Kidney capillary endothelial cell (primary cell): ENCODE measurements around the gene GUCA2B.

ENCODE experiments used
- DNase-seq: peaks from one replicate; pipeline ENCODE4 v3.0.0-alpha.2; 2018; ENCODE audit warnings: low spot score

Gene GUCA2B

DNA sequence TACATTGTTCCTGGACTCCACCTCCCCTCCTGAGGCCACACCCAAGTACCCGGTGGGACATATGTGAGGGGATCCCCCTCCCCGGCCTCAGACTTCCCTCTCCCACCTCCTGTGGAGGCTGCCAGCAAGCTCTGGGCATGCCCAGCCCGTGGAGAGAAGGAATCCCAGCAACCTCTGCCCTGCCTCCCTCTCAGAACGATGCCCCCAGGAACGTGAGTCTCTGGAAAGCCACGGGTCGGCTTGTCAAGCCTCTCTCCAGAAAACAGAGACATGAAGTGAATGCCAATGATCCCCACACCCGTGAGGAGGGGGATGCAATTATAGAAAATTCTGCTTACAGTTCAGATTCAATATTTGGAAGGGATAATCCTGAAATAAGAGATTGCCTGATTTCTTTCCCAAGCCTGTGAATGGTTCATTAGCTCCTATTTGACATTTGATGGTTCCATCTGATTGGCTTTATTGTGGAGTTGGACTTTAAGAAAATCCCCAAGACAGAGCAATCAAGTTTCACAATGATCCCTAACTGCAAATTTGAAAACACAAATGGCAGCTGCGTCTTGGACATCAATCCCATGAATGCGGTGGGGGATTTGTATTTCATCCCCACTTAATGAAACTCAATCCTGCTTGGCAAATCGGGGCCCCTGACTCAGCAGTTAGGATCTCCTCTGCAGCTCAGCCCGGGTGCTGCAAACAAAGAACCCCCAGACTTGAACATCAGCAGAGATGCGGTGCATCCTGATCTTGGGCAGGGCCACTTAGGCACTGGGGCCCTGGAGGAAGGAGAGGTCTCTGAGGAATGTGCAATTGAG lies 9.1 kb upstream of the GUCA2B start:
- no peak for DNase-seq

DNA sequence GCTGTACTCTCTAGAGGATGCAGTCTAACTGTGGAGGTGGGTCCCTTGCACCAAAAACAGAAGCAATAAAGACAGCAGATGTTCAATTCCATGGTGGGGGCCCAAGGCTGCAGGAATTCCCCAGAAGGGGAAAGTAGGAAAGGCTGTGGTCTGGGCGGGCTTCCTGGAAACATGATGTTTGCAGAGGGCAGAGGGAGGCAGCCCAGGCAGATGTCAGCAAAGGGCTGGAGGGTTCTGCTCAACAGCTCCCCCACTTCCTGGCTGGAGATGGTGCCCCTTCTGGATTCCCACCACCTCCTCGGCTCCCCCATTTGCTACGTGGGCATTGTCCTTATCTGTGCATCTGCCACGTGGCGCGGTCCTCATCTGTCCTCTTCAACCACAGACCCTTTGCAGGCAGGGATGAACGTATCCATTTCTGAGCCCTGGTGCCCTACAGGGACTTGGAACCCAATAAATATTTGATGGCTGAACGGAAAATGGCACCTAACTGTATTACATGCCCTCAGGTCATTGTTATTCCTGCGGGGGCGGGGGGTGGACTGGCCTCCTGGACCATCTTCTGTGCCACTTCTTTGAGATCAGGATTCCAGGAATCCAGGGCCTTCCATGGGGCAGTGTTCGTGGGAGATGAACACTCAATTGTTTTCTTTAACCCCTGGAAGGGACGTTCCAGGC lies 8.4 kb upstream of the GUCA2B start:
- no peak for DNase-seq

DNA sequence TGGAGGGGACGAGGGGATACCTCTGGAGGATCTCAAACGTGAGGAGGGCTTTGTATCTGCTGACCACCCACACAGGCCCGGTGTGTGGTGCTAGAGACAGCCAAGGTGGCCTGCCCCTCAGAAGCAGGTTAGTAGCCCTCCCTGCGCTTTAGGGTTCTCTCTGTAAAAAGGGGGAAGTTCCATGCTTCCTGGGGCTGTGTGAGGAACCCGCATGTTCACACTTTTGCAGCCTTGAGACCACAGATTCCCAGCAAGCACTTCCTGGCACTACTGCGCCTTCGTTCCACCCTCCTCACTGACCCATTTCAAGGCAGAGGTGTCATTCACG lies 7.9 kb upstream of the GUCA2B start:
- DNase-seq, result no peak

DNA sequence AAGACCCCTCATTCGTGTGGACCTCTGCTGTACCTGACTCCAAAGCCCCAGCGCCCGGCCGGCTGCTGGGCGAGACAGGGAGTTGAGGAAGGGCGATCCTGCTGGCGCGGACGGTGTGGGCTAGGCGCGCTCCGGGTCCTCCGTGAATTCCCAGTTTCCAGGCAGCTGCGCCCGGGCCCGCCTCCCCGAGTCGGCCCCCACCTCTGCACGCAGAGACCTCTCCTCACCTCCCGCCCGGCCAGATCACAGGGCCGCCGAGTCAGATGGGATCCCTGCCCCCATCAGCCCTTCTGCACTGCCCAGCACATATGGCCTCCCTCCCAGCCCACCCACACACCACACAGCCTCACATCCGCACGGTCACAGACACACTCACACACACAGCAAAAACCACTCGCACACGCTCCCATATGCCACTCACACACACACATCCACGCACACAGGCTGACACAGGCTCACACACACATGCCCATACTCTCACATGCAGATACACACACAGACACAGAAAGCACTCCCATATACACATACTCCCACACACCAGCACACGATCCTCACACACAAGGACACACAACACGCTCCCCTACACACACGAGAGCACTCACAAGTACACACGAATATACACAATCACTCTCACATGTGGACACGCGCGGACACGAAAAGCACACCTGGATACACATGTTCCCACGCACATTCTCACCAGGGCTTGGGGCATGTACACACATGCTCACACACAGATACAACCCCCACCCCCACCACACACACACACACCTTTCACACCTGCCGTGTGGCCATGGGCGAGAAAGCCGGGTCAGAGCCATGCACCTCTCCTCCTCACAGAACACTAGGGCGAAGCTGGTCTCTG lies 7.2 kb upstream of the GUCA2B start:
- DNase-seq, result no peak

DNA sequence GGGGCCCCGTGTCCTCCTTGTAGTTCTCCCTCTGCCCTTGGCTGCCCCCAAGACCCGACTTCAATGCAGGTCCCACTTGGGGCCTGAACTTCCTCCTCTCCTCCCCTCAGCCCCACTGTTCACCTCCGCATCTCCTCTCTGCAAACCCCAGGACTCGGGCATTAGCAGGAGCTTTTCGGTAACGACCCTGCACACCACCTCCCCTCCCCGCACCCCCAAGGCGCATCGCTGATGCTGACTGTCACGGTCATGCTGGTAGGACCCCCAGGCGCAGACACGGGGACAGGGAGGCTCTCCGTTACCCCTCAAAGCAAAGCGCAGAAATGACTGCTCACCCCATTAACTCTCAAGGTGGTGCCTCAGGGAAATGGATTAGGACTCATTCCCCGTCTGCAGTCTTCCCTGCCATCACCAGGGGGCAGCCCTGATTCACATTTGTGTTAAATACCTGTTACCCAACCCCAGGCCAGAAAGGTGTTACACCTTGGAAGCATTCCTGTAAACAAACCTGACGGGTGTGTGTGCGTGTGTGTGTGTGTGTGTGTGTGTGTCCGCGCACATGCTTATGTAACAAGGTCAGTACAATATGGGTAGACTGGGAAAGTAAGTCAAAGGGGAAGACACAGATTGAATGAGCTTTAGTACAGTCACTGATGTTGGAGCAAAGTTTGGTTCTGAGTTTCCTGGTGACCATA lies 6.4 kb upstream of the GUCA2B start:
- DNase-seq, result peak; percentile 34

DNA sequence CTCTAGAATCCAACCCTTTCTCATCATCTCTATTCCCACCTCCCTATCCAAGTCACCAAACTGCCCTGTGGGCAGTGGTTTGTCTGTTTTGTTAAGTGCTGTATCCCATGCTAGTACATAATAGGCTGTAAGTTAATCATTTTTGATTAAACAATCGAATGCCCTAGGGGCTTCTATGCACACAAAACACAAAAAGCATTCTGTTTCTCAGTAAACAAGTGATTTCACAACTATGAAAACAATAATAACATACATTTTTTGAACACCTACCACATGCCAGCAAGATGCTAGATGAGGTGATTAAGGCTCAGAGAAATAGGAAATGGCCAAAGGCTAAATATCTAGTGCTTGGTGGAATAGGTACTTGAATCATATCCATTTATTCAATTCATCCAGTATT lies 5.0 kb upstream of the GUCA2B start:
- no peak for DNase-seq

DNA sequence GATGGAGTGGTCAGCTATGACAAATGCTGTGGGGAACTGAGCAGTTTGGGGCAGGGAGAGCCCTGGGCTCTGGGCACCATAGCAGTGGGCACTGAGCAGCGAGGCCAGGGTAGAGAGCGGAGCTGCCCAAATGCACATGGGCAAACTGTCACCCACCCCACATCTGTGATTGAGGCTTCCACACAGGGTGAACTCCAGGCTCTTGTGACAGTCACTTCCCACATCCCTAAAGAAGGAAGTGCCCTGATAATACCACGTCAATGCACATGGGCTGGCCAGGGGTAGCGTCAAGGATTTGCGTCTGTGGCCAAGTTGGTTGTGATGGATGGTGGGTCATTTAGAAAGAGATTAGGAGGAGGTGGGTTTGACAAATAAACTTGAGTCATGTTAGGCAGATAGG lies 2.6 kb upstream of the GUCA2B start:
- DNase-seq, result no peak

DNA sequence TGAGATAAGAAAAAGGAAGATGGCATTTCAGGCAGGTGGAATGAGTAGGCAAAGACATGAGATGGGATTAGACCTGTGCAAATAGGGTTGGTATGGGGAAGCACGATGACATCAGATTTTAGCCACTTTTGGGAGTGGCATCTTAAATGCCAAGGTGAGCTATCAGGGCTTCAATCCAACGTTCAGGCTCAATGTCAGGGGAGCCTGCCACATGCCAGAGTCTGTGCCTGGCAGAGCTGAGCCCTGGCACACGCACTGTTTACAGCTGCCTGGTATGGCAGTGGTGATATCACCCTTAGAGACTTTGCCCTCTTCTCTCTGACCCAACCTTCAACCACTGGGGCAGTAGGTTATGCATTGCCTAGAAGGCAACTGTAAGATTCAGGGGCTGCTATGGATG lies 1.1 kb upstream of the GUCA2B start:
- DNase-seq, result no peak

DNA sequence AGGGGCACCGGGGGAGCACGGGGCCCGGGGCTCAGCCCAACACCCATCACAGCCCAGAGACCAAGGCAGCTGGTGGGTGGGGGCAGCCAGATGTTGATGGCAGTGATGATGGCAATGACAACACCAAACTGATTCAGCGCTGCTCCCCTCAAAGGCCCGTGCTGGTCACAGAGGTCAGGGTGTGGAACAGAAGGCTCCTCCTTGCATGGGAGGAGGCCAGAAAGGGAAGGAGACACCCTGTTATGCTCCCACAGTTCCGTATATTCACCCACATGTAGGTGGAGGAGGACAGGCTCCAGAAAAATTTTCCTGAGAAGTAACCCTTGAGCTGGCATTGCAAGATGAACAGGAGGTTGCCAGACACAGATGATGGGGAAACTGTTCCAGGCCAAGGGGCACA lies 414 bp downstream of the GUCA2B start:
- no peak for DNase-seq

DNA sequence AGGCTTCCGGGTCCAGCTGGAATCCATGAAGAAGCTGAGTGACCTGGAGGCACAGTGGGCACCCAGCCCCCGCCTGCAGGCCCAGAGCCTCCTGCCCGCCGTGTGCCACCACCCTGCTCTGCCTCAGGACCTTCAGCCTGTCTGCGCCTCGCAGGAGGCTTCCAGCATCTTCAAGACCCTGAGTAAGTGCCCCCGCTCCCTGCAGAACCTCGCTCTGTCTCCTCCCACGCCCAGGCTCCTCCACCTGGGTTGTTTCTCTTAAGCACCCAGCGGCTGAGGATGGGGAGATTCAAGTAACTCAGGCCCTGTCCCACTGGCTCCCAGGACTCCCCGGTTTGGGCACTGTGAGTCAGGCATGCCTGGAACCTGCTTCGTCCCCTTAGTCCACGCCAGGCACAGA lies 1.5 kb downstream of the GUCA2B start:
- no peak for DNase-seq

DNA sequence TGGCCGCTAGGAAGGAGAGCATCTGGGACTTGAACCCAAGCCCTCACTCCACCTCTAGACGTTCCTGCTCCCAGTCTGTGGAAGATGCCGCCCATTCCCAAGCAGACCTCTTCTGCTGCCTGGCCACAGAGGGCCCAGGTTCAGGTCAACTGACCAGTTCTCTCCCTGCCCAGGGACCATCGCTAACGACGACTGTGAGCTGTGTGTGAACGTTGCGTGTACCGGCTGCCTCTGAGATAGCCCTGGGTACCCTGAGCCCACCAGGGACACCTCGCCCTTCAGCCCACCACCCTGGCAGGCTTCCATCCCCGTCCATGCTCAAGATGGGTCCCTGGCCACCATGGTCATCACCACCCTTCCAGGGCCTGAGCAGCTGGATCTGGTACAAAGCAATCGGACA lies 2.2 kb downstream of the GUCA2B start:
- no peak for DNase-seq

DNA sequence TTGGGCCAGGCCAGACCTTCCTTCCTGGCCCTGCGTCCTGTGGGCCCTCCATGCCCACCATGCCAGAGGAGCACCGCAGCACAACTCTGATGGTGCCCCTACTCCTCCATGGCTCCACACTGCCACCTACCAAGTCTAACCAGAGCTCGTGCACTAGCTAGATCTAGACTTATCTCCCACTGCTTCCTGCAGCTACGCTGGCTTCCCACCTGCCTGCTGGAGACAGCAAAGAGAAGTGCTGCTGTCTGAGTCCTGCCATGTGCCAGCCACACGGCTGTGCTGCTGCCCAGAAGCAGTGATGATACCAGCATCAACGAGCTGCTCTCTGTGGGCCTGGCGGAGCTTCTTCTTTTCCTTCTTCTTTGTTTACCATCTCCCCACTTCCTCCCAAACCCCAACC lies 4.5 kb downstream of the GUCA2B start:
- no peak for DNase-seq

DNA sequence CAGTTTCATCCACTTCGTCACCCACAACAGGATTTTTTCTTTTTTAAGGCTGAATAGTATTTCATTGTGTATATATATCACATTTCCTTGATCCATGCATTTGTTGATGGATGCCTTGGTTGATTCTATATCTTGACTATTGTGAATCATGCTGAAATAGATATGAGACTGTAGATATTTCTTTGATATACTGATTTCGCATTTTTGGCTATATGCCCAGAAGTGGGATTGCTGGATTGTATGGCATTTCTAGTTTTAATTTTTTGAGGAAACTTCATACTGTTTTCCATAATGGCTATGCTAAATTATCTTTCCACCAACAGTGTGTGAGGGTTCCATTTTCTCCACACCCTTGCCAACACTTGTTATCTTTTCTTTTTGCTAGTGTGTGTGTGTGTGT lies 5.0 kb downstream of the GUCA2B start:
- DNase-seq, result no peak

DNA sequence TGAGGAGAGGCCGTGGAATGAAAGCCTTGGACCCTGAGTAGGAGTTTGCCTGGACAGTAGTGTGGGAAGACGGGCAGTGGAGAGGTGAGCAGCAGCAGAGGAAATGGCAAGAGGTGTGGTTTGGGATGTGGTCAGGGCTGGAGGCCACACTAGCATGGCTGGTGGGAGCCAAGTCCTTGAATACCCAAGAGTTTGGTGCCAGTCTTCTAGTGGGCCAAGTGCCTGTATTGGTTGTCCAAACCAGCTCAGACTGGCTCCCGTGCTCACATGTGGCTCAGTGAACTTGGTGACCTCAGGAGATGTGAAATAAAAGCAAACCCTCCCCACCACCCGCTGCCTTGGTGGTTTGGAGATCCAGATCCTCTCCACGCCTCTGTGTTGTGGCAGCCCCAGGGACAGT lies 9.0 kb downstream of the GUCA2B start:
- DNase-seq, result no peak

DNA sequence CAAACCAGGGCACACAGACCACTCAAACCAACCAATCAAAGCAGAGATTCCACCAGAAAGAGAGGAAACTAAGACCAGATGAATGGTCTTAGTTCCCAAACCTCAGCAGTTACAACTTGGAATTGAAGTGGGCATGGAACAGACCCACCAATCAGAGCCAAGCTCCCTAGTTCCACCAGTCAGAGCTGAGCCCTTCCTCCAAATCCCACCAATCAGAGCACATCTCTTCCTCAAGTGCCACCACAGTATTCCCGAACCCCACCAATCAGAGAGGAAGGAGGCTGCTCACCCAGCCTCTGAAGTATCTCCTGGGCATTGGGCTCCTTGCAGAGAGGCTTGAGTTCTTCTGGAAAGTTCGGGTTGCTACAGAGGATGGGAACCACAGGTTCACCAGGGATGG lies 9.9 kb downstream of the GUCA2B start:
- DNase-seq, result no peak

DNA sequence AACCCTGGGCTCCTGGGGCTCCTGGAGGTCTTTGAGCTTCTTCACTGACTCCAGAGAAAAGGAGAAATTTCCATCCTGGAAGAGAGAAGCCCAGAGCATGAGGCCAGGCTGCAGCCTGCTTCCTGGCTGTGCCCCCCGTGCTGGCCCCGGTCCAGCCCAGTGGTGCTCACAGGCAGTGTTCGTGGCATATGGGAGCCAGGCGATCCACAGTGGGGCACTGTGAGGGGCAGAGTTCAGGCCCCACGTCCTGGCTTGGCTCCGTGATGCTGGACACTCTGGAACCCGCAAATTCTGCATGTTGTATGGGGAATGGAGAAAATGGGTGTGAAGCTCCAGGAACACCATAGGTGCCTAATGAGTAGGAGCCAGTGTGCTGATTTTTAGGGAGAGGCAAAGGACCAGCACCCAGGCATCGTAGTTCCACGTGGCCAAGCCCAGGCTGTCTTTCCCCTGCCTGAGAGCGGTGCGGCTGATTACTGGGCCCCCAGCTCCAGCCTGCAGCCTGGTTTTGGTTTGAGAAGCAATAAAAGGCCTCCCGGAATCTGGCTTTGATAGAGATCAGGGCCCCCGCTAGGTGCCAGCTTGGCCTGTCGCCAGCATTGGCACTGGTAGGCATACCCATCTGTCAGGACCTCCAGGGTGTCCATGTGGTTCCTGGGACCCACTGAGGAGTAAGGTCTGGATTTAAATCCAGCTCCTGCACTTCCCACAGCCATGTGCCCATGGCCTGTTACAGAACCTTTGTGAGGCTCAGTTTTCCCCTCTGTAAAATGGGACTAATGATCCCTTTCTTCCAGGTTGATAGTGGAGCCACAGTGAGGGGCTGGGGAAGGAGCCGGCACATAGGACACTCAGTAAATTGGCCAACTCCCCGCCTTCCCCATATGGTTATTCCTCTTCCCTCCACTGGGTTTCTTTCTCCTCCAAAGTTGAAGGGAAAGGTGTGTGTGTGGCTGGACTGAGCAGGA lies 10.6 kb downstream of the GUCA2B start:
- no peak for DNase-seq

DNA sequence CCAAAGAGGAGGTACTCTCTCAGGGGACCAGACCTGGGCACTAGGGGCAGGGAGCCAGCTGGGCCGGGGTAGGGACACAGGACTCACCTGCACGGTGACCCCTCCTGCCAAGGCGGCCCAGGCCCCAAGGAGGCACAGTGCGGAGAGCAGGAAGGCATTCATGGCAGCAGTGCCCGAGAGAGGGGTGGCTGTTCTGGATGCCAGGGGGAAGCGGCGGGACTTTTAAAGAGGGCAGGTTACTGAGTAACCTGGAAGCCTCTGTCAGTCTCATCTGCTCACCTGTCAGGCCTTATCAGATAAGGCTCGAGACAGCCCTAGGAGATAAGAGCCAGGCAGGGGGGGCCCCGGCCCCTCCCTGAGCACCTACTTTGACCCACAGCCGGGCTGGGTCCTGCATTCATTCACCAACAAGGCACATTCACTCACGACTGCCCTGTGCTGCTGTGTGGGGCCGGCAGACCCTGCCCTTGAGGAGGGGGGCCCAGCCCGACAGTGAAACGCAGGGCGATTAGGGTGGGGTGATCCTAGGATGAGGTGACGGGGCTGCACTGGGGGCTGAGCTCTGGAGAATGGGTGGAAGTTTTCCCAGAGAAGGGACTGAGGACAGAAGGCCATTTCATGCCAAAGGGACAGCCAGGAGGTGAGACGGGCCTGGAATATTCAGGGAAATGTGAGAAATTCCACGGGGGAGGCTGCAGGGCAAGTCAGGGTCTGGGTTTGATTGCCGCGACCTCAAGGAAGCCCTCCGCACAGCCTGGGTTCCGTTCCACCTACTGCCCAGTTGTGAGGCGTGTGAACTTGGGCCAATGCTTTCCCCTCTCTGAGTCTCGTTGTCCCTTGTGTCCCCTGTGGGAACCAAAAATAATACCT lies 11.6 kb downstream of the GUCA2B start, which contains the start of gene GUCA2A:
Gene GUCA2A, minus strand, starts transcription at position 195 of the 870 bp plus-strand sequence. Its CDS starts 33 bp downstream, at position 162.
- no peak for DNase-seq

DNA sequence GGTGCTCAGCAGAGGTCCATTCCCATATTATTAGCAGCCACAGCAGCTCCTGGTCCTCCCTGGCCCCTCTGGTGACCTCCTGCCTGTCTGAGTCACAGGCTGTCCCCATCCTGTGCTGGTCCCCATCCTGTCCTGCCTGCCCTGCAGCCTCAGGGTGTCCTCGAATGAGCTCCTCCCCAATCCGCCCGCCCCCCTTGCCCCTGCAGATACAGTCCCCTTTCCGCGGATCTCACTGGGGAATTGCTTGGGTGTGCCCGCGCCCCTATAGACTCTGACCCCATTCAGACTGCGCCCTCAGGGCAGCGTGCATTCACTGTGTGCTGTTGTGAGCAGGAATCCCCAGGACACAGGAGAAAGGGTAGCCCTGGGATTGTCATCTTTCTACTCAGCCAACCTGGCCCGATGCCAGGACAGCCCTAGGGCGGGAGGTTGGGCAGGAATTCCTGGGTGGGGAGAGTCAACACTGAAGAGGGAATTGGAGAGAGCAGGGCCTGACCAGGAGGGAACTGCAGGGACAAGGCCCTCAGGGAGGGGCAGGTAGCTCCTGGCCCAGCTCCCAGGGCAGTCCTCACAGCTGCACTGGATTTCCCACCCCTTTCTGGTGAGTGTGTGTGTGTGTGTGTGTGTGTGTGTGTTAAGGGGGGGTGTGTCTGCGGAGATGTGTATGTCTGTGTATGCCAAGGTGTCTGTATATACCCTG lies 12.5 kb downstream of the GUCA2B start:
- DNase-seq, result peak; percentile 55

DNA sequence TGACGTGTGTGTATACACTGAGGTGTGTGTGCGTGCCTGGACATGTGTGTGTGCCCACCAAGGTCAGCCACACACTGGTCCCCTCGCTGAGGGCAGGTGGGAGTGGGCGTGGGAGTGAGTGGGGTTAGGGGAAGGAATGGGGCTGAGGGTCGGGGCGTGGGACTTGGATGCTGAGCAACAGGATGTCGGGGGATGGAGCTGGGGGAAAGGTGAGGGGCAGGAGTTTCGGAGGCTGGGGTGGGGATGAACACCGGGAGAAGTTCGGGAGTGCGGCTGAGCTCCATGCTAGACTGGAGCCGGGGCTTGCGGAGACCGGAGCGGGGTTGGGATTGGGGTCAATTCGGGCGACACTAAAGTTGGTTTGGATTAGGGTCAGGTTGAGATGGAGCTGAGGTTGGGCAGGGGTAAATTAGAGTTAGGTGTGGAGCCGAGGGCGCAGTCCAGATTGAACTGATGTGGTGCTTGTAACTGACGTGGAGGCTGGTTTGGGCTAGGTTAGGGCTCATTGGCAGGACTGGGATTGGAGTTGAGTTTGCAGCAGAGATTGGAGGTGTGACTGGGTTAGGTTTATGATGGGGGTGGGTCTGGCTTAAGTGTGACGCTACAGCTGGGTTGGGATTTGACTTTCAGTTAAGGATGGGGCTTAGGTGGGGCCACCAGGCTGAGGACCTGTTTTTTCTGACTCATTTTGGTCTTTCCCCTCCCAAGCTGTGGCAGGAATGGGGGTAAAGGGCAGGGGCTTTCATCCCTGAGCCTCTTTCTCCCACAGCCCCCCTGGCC lies 14.6 kb downstream of the GUCA2B start:
- no peak for DNase-seq
